HG03196 (cell line): Measurements from ENCODE around the gene ACTR2.
"Not testable (repeated sequence)": the region's sequence is repeated elsewhere in the genome, so short reads cannot be mapped to it uniquely, and the experiment has no call there.

ENCODE experiments used
- ATAC-seq: cut with Tn5 transposase; IDR thresholded peaks from one replicate; pipeline ENCODE4 v1.9.1; 2021; ENCODE audit not compliant: unreplicated experiment

Gene ACTR2

GRCh38 chr2:65227456-65228262 is at the start of gene ACTR2:
TSS of gene ACTR2 (plus strand) at chr2:65227831. CDS start at chr2:65227910, 79 bp downstream.
- ATAC-seq, result peak; percentile 90

GRCh38 chr2:65182570-65182969 is 45.1 kb upstream of the ACTR2 start:
- no peak for ATAC-seq

GRCh38 chr2:65183406-65183805 is 44.2 kb upstream of the ACTR2 start:
- ATAC-seq, result not testable (repeated sequence)

- ATAC-seq, result no peak
These were observed 42.6 kb upstream of the ACTR2 start for GRCh38 chr2:65185012-65185411.

- no peak for ATAC-seq
These were observed 41.4 kb upstream of the ACTR2 start for GRCh38 chr2:65186093-65186868.

GRCh38 chr2:65186872-65187851 is 40.5 kb upstream of the ACTR2 start:
- ATAC-seq, result peak; percentile 82

- ATAC-seq, result no peak
These were observed 34.2 kb upstream of the ACTR2 start for GRCh38 chr2:65193446-65193845.

GRCh38 chr2:65198737-65199136 is 28.9 kb upstream of the ACTR2 start:
- ATAC-seq, result no peak

- no peak for ATAC-seq
These were observed 28.5 kb upstream of the ACTR2 start for GRCh38 chr2:65199166-65199565.

- no peak for ATAC-seq
These were observed 27.7 kb upstream of the ACTR2 start for GRCh38 chr2:65199891-65200290.

GRCh38 chr2:65204461-65205210 is 23.0 kb upstream of the ACTR2 start:
- ATAC-seq, result no peak

- no peak for ATAC-seq
These were observed 15.5 kb upstream of the ACTR2 start for GRCh38 chr2:65212115-65212514.

- ATAC-seq, result no peak
These were observed 15.0 kb upstream of the ACTR2 start for GRCh38 chr2:65212619-65213018.

GRCh38 chr2:65213035-65213434 is 14.6 kb upstream of the ACTR2 start:
- ATAC-seq, result no peak

GRCh38 chr2:65214361-65214760 is 13.3 kb upstream of the ACTR2 start:
- no peak for ATAC-seq

- no peak for ATAC-seq
These were observed 12.8 kb upstream of the ACTR2 start for GRCh38 chr2:65214843-65215242.

GRCh38 chr2:65215946-65216345 is 11.7 kb upstream of the ACTR2 start:
- no peak for ATAC-seq

GRCh38 chr2:65220432-65221131 is 7.0 kb upstream of the ACTR2 start:
- no peak for ATAC-seq

- not testable (repeated sequence) for ATAC-seq
These were observed 6.4 kb upstream of the ACTR2 start for GRCh38 chr2:65221275-65221674.

GRCh38 chr2:65227020-65227455 is 593 bp upstream of the ACTR2 start:
- peak; percentile 10 for ATAC-seq
